ENCODE data around the gene WDR44.
"Not testable (repeated sequence)": the region's sequence is repeated elsewhere in the genome, so short reads cannot be mapped to it uniquely, and the experiment has no call there.

Gene WDR44

GRCh38 chrX:118356154-118356701, 10.3 kb downstream of the WDR44 start:
- no peak for DNase-seq (ENCODE audit: low spot score)

- no peak for DNase-seq (ENCODE audit: low spot score)
Measured at GRCh38 chrX:118360429-118361125, 14.7 kb downstream of the WDR44 start.

- DNase-seq (ENCODE audit: low spot score): no peak
Measured at GRCh38 chrX:118364261-118364660, 18.4 kb downstream of the WDR44 start.

- no peak for DNase-seq (ENCODE audit: low spot score)
Measured at GRCh38 chrX:118367338-118367737, 21.4 kb downstream of the WDR44 start.

- DNase-seq (ENCODE audit: low spot score): no peak
Measured at GRCh38 chrX:118368398-118368797, 22.5 kb downstream of the WDR44 start.

- DNase-seq (ENCODE audit: low spot score): no peak
Measured at GRCh38 chrX:118370921-118371624, 25.2 kb downstream of the WDR44 start.

GRCh38 chrX:118373538-118373937, 27.6 kb downstream of the WDR44 start:
- no peak for DNase-seq (ENCODE audit: low spot score)

- no peak for DNase-seq (ENCODE audit: low spot score)
Measured at GRCh38 chrX:118383120-118383519, 37.2 kb downstream of the WDR44 start.

- no peak for DNase-seq (ENCODE audit: low spot score)
Measured at GRCh38 chrX:118392716-118393115, 46.8 kb downstream of the WDR44 start.

GRCh38 chrX:118396113-118396512, 50.2 kb downstream of the WDR44 start:
- DNase-seq (ENCODE audit: low spot score): no peak

- no peak for DNase-seq (ENCODE audit: low spot score)
Measured at GRCh38 chrX:118418811-118419251, 72.9 kb downstream of the WDR44 start.

GRCh38 chrX:118420462-118420861, 74.6 kb downstream of the WDR44 start:
- no peak for DNase-seq (ENCODE audit: low spot score)

GRCh38 chrX:118423558-118423957, 77.7 kb downstream of the WDR44 start:
- no peak for DNase-seq (ENCODE audit: low spot score)

- DNase-seq (ENCODE audit: low spot score): no peak
Measured at GRCh38 chrX:118432799-118433198, 86.9 kb downstream of the WDR44 start.

- no peak for DNase-seq (ENCODE audit: low spot score)
Measured at GRCh38 chrX:118437283-118437682, 91.4 kb downstream of the WDR44 start.

- no peak for DNase-seq (ENCODE audit: low spot score)
Measured at GRCh38 chrX:118448273-118448783, 102.4 kb downstream of the WDR44 start.

- DNase-seq (ENCODE audit: low spot score): no peak
Measured at GRCh38 chrX:118455013-118455412, 109.1 kb downstream of the WDR44 start.

- peak; percentile 10 for DNase-seq (ENCODE audit: low spot score)
Measured at GRCh38 chrX:118459494-118459893, 113.6 kb downstream of the WDR44 start.

GRCh38 chrX:118464501-118464900, 118.6 kb downstream of the WDR44 start:
- no peak for DNase-seq (ENCODE audit: low spot score)

GRCh38 chrX:118468122-118468521, 122.2 kb downstream of the WDR44 start:
- no peak for DNase-seq (ENCODE audit: low spot score)

- not testable (repeated sequence) for DNase-seq (ENCODE audit: low spot score)
Measured at GRCh38 chrX:118470721-118471347, 124.9 kb downstream of the WDR44 start.

GRCh38 chrX:118474586-118474985, 128.7 kb downstream of the WDR44 start:
- DNase-seq (ENCODE audit: low spot score): no peak

- no peak for DNase-seq (ENCODE audit: low spot score)
Measured at GRCh38 chrX:118475903-118476302, 130.0 kb downstream of the WDR44 start.

Measured in hematopoietic multipotent progenitor cell treated with erythropoietin and hydrocortisone succinate and interleukin-3 and kit ligand, for 15 days (in vitro differentiated cells).